Activated CD8-positive, alpha-beta memory T cell treated with anti-CD3 and anti-CD28 coated beads, Interleukin-2, amount 10 ng/mL, durations not matched to agents 7 days and 5 days (primary cell): ENCODE data around the gene SEMA5A. TPM values are rescaled to one million over a fixed set of nuclear protein-coding genes. Genes with fewer than 3 reads are reported as not detected.

Experiments used
- ATAC-seq: fragments of 150-1000 bp; cut with Tn5 transposase; one replicate; pipeline ENCODE4 v1.10.0; 2021; ENCODE audit warnings: moderate library complexity
- CTCF ChIA-PET: fragments of 350-600 bp; sonication (Branson Sonifier 250); formaldehyde crosslinking; loops from one replicate; lab custom pipeline; 2021; ENCODE audit warnings: antibody characterized with exemption; lab: Charles Lee
- DNase-seq: peaks from one replicate; pipeline ENCODE4 v3.0.0-alpha.2; 2020
- H3K27ac Mint-ChIP-seq: one replicate; pipeline ENCODE4 v1.8.0; 2021; ENCODE audit warnings: mild to moderate bottlenecking, mixed read lengths
- H3K27me3 Mint-ChIP-seq: one replicate; pipeline ENCODE4 v1.8.0; 2021; ENCODE audit warnings: mixed read lengths
- H3K36me3 Mint-ChIP-seq: one replicate; pipeline ENCODE4 v1.8.0; 2021; ENCODE audit warnings: mild to moderate bottlenecking, mixed read lengths
- H3K4me1 Mint-ChIP-seq: one replicate; pipeline ENCODE4 v1.8.0; 2021; ENCODE audit warnings: mixed read lengths
- H3K4me3 Mint-ChIP-seq: one replicate; pipeline ENCODE4 v1.8.0; 2021; ENCODE audit warnings: mild to moderate bottlenecking, moderate library complexity, mixed read lengths
- H3K9me3 Mint-ChIP-seq: one replicate; pipeline ENCODE4 v1.8.0; 2022; ENCODE audit warnings: low read depth, mixed read lengths
- total RNA-seq, 2 experiments: library from RNA; stranded (reverse); gene quantifications; one replicate each; pipeline ENCODE4 v1.2.3, GENCODE V29; 2021

SEMA5A gene
- total RNA-seq, 2 experiments from 2014 or later = 0.02 TPM; not detected in 1

DNA sequence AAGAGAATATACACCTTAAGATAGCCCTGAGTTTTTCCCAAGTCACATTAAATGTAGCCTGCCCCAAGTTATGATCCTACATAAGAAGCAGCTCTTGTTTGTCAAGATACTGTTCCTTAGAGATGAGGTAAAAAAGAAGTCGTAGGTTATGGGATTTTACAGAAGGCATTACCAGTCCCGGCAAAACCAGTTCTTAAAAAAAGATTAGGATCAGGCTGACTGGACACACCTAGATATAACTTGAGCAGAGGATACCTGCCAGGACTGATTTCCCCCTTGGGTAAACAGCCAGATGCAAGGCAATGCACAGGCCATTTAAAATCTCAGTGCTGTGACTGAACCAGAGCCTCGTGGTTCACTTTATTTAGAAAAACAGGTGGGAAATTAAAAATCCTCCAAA, 14.1 kb upstream of the SEMA5A start:
- ATAC-seq = no peak
- no peak overlapping the region for H3K4me3 Mint-ChIP-seq
- H3K27me3 Mint-ChIP-seq = no peaks in the 10 kb centered on the region
- H3K9me3 Mint-ChIP-seq = peaks cover 4% of the 10 kb centered on the region
- H3K4me1 Mint-ChIP-seq = no peaks in the 10 kb centered on the region
- no peak overlapping the region for H3K27ac Mint-ChIP-seq
- no peaks in the 10 kb centered on the region for H3K36me3 Mint-ChIP-seq
- CTCF ChIA-PET = no interaction called here
- no peak for DNase-seq

DNA sequence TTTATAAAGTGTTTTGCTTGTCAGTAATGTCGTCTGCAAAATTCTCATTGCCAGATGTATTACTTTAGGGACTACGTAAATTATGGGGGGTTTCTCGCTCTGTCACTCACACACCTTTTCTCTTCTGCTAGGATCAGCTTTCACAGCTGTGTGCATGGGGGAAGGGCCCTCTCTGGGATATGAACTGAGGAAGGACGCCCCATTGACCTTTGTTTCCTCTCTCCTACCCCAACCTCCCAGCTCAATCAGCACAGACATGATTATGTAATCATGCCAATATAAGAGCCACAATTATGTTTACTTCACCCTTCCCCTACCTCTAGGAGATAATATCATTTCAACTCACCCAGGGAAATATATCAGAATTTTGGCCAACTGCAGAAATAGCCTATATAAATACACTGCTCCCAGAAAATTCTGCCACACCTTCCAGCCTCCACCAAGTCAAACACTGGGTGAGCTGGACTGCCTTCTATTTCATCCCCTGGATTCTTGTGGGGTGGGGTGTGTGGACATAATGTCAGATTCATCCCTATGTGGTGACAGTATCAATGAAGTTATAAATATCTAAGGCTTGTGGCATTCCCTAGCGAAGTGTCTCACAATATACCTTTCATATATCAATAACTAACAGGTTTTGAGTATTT, 12.6 kb upstream of the SEMA5A start:
- no peaks in the 10 kb centered on the region for H3K36me3 Mint-ChIP-seq
- ATAC-seq (no peak), DNase-seq (no peak)
- H3K9me3 Mint-ChIP-seq = peaks cover 4% of the 10 kb centered on the region
- CTCF ChIA-PET = no interaction called here
- no peaks in the 10 kb centered on the region for H3K4me1 Mint-ChIP-seq
- H3K27ac Mint-ChIP-seq = no peak overlapping the region
- H3K4me3 Mint-ChIP-seq = no peak overlapping the region
- H3K27me3 Mint-ChIP-seq = no peaks in the 10 kb centered on the region

DNA sequence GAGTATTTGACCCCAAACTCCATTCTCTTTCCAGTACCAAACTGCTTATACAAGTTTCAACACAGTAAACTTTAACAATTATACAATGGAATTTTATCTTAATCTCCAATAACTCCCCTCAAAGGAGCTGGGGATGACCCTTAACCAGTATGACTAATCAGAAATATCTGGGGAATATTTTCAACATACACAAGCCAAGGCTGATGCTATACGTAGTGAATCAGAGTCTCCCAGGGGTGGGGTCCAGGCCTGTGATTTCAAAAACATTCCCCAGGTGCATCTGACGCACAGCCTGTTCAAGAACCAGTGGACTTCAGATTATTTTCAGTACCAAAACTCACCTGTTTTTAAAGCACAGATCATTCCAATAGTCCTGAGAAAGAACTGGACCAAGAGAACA, 11.8 kb upstream of the SEMA5A start:
- no peaks in the 10 kb centered on the region for H3K4me1 Mint-ChIP-seq
- CTCF ChIA-PET = no interaction called here
- ATAC-seq (no peak), DNase-seq (no peak)
- H3K27me3 Mint-ChIP-seq = no peaks in the 10 kb centered on the region
- peaks cover 4% of the 10 kb centered on the region for H3K9me3 Mint-ChIP-seq
- H3K4me3 Mint-ChIP-seq = no peak overlapping the region
- H3K27ac Mint-ChIP-seq = no peak overlapping the region
- H3K36me3 Mint-ChIP-seq = no peaks in the 10 kb centered on the region

DNA sequence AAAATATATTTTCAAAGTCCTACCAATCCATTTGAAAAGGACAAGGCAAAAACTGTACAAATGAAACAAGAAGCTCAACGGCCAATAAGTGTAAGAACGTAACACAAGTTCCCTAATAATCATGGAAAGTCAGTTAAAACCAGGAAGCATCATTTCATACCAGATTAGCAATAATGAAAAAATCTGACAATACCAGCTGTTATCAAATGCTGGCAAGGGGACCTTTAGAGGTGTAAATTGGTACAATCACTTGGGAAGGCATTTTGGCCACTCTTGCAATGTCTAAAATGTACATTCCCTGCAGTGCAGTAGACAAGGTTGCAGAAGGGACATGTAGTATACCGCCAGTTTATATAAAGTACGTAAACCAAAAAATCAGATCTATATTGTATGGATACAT, 10.1 kb upstream of the SEMA5A start:
- Mint-ChIP-seq H3K9me3 (peaks cover 2% of the 10 kb centered on the region), H3K4me3 (no peak overlapping the region), H3K4me1 (no peaks in the 10 kb centered on the region), H3K27me3 (no peaks in the 10 kb centered on the region), H3K27ac (no peak overlapping the region), H3K36me3 (no peaks in the 10 kb centered on the region)
- CTCF ChIA-PET = no interaction called here
- DNase-seq (no peak), ATAC-seq (no peak)

DNA sequence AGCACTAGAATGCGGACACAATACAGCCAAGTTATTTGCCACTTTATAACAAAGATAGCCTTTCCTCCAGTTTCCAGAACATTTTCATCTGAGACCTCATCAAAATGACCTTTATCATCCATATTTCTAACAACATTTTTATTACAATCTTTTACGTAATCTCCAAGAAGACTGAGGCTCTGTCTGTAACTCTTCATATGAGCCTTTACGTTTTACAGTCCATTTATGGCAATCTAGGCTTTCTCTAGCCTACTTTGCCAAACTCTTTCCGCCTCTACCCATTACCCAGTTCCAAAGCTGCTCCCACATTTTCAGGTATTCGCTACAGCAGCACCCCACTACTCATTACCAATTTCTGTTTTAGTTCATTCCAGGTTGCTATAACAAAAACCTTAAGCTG, 8.2 kb upstream of the SEMA5A start:
- Mint-ChIP-seq H3K9me3 (peaks cover 2% of the 10 kb centered on the region), H3K27ac (no peak overlapping the region), H3K4me1 (no peaks in the 10 kb centered on the region), H3K27me3 (no peaks in the 10 kb centered on the region), H3K36me3 (no peaks in the 10 kb centered on the region), H3K4me3 (no peak overlapping the region)
- CTCF ChIA-PET = no interaction called here
- ATAC-seq = no peak
- DNase-seq = no peak

DNA sequence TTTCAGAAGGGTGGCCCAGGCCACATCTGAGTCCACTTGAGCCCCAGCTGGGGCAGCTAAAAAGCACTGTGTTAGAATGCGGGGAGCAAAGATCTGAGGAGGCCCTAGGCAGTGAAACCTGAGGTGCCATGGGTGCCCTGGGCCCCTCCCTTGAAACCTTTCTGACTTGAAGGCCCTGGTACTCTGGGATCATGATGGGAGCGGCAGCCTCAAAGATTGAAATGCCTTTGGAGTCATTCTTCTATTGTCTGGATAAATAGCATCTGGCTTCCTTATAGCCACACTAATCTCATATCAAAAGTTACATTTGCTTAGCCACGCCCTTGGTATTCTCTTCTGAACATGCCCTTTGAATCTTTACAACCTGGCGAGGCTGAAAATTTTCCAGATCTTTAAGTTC, 7.7 kb upstream of the SEMA5A start:
- DNase-seq = no peak
- CTCF ChIA-PET = no interaction called here
- Mint-ChIP-seq H3K27ac (no peak overlapping the region), H3K36me3 (no peaks in the 10 kb centered on the region), H3K9me3 (peaks cover 2% of the 10 kb centered on the region), H3K4me1 (no peaks in the 10 kb centered on the region), H3K4me3 (no peak overlapping the region), H3K27me3 (no peaks in the 10 kb centered on the region)
- ATAC-seq = no peak

DNA sequence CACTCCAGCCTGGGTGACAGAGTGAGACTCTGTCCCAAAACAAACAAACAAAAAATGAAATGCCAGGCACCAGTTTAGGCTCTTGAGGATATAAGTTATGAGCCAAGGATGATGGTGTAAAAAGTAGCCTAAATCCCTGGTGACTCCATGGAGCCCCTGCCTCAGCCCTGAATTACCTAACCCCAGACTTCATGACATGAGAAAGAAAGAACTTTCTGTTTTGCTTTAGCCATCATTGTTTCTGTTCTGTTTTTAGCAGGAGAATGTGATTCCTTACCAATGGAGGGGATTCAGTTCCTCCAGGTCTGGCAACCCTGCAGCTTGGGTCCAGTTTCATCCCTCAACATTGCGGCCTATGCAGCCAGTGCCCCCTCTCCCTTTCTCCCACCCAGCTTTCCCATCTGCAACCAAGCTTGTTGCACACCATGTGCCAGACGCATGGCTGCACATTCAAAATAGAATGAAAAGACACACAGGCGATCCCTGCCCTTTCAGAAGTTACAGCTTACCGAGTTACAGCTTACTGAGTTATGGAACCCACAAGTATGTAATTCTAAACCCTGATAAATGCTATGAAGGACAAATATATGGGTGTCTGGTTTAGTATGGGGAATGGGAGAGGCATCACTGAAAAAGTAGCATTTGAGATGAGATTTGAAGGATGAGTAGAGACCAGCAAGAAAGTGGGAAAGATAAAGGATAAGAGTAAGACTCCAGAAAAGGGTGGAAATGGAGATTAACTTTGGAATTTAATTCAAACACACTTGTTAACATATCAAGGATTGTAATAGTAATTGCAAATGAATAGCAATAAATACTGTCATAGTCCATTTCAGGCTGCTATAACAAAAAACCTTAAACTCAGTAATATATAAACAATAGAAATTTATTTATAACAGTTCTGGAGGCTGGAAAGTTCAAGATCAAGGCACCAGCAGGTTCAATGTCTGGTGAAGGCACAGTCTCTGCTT, 6.0 kb upstream of the SEMA5A start:
- no peak overlapping the region for H3K27ac Mint-ChIP-seq
- H3K9me3 Mint-ChIP-seq = no peaks in the 10 kb centered on the region
- CTCF ChIA-PET = no interaction called here
- H3K4me1 Mint-ChIP-seq = no peaks in the 10 kb centered on the region
- ATAC-seq (no peak), DNase-seq (no peak)
- peaks cover 5% of the 10 kb centered on the region for H3K27me3 Mint-ChIP-seq
- no peak overlapping the region for H3K4me3 Mint-ChIP-seq
- no peaks in the 10 kb centered on the region for H3K36me3 Mint-ChIP-seq

DNA sequence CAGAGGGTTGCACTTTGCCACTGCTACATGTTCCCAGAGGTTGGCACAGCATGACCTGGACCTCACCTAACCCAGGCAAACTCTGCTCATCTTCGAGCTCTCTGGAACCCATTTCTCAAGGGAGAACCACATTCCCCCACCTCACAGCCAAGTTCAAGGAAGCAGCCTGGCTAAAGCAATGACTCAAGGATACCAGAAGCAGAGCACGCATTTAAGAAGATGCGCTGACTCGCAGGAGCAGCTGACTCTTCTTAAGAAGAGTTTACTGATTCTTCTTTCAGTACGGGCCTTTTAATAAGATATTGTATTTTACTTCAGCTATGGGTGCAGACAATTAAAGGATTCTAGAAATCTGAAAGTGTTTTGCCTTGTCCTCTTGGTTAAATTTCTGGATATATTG, 4.1 kb upstream of the SEMA5A start:
- Mint-ChIP-seq H3K4me3 (no peak overlapping the region), H3K27ac (no peak overlapping the region), H3K4me1 (no peaks in the 10 kb centered on the region), H3K9me3 (no peaks in the 10 kb centered on the region), H3K27me3 (peaks cover 13% of the 10 kb centered on the region), H3K36me3 (no peaks in the 10 kb centered on the region)
- no peak for ATAC-seq
- CTCF ChIA-PET = no interaction called here
- no peak for DNase-seq

DNA sequence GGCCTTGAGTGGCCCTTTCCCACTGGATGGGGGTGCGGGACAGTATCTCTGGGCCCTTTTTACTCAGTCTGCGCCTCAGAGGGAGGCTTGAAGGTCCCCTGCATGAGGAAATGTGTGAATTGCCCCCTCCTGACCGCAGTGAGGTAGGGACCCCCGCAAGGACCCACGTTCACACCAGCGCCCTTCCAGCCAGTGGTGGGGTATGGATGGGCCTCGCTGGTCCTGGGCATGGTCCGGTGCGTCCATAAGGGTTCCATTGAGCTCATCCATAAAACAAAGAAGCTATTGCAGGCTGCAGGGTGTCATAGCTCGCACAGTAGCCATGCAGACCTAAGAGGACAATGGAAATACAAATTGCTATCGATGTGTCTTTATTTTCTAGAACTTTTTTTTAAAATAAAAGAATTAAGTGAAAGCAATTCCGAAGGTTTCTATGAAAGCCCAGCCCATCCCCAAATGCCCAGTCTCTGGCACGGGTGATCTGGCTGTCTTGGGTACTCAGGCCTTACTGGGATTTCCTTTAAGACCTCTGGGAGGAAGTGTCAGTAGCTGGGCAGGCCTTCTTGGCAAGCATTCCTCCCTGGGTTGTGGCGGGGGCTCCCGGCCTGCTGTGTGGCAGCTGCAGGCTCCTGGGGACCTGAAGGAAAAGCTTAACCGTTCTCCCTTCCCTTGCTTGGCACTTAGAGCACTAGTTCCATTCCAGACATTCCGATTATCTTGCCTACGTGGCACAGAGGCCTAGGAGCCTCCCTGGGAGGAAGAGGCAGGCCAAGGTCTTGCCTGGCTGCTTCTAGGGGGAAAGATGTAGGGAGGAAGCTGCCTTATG, 1.5 kb upstream of the SEMA5A start:
- CTCF ChIA-PET = no interaction called here
- Mint-ChIP-seq H3K27me3 (peaks cover 26% of the 10 kb centered on the region), H3K27ac (no peak overlapping the region), H3K9me3 (no peaks in the 10 kb centered on the region), H3K4me1 (no peaks in the 10 kb centered on the region), H3K4me3 (no peak overlapping the region), H3K36me3 (no peaks in the 10 kb centered on the region)
- DNase-seq (no peak), ATAC-seq (no peak)

DNA sequence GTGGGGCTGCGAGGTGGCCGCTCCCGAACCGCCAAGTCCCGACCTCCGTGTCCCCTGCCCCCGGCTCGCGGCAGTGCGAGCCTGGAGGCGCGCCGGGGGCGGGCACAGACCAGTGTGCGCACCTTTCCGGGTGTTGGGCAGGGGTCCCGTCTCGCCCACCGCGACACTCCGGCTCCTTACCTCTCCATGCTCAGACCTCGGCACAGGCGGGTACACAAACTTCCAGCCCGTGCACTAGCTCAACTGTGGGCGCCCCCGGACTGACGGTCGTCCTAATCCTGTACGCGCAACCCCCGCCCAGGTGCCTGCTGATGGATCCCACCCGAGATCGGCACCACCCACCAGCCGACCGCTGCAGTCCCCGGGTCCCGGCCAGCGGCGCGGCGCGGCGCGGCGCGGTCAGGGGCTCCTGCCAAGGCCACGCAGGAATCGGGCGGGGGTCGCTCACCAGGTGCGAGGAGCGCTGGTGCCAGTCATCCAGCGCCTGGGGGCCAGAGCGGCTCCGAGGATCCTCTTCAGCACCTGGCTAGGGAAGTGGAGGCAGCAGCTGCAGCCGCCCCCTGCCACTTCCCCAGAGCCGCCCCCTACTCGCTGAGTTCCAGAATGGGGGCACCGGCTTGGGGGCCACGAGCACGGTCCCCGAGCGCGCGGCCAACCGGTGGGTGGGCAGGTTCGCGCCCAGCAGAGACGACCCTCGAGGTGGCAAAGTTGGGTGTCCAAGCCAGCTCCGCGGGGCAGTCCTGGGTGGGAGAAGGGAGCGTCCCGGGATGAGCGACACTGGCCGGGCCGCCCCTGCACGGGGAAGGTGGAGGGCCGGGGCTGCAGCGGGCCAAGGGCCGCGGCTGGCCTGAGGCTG, 511 bp downstream of the SEMA5A start:
- Mint-ChIP-seq H3K4me1 (no peaks in the 10 kb centered on the region), H3K27me3 (peaks cover 26% of the 10 kb centered on the region), H3K9me3 (no peaks in the 10 kb centered on the region), H3K4me3 (no peak overlapping the region), H3K36me3 (no peaks in the 10 kb centered on the region), H3K27ac (no peak overlapping the region)
- CTCF ChIA-PET = no interaction called here
- no peak for DNase-seq
- no peak for ATAC-seq

DNA sequence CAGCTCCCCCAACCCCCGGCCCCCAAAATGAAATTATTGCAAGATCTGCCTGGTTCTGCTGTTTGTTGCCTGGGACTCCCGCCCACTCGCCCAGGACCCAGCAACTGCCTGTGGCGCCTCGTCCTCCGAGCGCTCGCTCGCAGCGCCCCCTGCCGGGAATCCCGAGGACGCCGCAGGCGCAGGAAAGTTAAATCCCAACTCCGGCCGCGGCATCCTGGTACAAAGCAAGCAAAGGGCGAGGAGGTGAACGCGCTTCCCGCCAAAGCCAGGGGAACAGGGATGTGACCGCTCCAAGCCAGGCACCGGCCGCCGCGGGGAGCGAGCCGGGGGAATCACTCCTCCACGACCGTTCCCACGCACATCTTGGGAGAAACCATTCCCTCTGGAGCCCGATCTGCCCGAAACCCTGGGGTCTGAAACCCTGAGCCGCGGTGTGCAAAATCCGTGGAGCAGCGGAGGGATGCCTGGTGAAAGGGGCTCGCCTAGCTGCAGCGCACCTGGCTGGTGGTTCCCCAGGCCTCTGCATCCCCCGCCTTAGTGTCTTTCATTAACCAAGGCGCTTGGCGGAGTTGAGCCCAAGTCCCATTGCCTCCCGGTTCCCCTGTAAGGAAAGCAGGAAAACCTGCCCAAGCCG, 1.3 kb downstream of the SEMA5A start:
- Mint-ChIP-seq H3K9me3 (no peaks in the 10 kb centered on the region), H3K36me3 (no peaks in the 10 kb centered on the region), H3K4me3 (no peak overlapping the region), H3K4me1 (no peaks in the 10 kb centered on the region), H3K27ac (no peak overlapping the region), H3K27me3 (peaks cover 26% of the 10 kb centered on the region)
- DNase-seq (no peak), ATAC-seq (no peak)
- CTCF ChIA-PET = no interaction called here

DNA sequence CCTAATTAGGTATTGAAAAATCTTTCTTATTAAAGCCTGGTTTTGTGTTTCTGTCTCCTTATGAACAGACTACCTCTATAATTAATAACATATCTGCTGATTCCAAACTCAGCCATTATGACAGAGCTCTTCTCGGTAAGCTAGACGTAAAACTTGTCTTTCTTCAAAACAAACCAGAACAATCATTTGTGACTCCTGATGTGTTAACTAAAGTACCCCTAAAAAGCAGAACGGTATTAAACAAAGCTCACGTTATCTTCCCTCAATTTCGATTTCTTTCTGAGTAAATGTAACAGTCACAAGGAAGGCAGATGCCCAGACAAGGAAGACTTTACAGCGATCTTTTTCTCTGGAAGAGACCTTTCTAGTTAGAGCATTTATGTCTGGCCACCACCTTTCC, 1.8 kb downstream of the SEMA5A start:
- Mint-ChIP-seq H3K9me3 (no peaks in the 10 kb centered on the region), H3K27me3 (peaks cover 26% of the 10 kb centered on the region), H3K36me3 (no peaks in the 10 kb centered on the region), H3K4me1 (no peaks in the 10 kb centered on the region), H3K27ac (no peak overlapping the region), H3K4me3 (no peak overlapping the region)
- no peak for DNase-seq
- ATAC-seq = no peak
- CTCF ChIA-PET = no interaction called here
